Measurements from ENCODE around the gene MICA.
"Not testable (repeated sequence)": the region's sequence is repeated elsewhere in the genome, so short reads cannot be mapped to it uniquely, and the experiment has no call there.

The MICA gene

DNA sequence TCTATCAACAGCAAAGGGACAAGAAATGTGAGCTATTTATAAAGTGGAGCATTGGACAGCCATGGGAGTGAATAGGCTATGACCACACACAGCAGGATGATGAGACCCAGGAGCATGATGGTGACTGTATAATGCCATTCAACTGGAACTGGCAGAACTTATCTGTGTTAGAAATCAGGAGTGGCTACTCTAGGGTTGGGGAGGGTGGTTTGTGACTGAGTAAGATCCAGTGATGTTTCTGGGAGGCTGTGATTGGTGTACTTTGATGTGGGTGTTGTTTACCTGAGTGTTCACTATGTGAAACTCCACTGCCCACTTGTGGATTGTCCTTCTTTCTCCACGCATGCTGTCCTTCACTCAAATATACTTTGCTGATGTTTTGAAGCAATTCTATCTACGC is 34.9 kb upstream of the MICA start:
- TF ChIP-seq, protein P1, sequence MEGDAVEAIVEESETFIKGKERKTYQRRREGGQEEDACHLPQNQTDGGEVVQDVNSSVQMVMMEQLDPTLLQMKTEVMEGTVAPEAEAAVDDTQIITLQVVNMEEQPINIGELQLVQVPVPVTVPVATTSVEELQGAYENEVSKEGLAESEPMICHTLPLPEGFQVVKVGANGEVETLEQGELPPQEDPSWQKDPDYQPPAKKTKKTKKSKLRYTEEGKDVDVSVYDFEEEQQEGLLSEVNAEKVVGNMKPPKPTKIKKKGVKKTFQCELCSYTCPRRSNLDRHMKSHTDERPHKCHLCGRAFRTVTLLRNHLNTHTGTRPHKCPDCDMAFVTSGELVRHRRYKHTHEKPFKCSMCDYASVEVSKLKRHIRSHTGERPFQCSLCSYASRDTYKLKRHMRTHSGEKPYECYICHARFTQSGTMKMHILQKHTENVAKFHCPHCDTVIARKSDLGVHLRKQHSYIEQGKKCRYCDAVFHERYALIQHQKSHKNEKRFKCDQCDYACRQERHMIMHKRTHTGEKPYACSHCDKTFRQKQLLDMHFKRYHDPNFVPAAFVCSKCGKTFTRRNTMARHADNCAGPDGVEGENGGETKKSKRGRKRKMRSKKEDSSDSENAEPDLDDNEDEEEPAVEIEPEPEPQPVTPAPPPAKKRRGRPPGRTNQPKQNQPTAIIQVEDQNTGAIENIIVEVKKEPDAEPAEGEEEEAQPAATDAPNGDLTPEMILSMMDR (IDR thresholded peaks at IDR 0.05; ENCODE audit: borderline replicate concordance, insufficient read depth, low read depth, low read length): no peak
- no peak overlapping the region for H3K4me3 ChIP-seq (ENCODE audit: low read depth, low read length)

DNA sequence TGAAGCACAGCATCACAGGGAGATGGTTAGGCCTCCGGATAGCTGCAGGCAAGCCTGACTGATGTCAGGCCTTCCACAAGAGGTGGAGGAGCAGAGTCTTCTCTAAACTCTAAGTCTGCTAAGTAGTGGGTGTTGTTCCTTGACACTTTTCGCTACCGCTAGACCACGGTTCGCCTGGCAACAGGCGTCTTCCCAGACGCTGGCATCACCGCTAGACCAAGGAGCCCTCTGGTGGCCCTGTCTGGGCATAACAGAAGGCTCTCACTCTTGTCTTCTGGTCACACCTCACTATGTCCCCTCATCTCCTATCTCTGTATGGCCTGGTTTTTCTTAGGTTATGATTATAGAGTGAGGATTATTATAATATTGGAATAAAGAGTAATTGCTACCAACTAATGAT is 29.3 kb upstream of the MICA start:
- not testable (repeated sequence) for H3K4me3 ChIP-seq (ENCODE audit: low read depth, low read length)
- TF ChIP-seq, protein P1 (IDR thresholded peaks at IDR 0.05; ENCODE audit: borderline replicate concordance, insufficient read depth, low read depth, low read length): peak; percentile 28; the same call in 1 of the 2 replicates

DNA sequence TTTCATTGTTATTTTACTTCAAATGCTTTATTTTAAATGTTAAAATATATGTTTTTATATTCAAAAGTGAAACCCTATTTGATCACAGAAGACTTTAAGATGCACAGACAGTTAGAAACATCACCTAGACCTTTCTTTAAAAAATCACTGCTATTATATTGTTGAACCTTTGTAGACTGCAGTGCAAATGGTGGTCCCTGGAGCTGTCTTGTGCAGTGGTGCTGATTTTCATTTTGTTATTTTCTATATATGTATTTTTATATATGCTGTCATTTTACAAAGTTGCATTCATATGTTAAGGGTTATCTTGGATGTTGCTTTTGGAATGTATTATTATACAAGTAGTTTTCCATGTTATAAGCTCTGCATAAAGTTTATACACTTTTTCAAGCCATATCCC is 27.7 kb upstream of the MICA start:
- TF ChIP-seq, protein P1 (IDR thresholded peaks at IDR 0.05; ENCODE audit: borderline replicate concordance, insufficient read depth, low read depth, low read length): no peak
- no peak overlapping the region for H3K4me3 ChIP-seq (ENCODE audit: low read depth, low read length)

DNA sequence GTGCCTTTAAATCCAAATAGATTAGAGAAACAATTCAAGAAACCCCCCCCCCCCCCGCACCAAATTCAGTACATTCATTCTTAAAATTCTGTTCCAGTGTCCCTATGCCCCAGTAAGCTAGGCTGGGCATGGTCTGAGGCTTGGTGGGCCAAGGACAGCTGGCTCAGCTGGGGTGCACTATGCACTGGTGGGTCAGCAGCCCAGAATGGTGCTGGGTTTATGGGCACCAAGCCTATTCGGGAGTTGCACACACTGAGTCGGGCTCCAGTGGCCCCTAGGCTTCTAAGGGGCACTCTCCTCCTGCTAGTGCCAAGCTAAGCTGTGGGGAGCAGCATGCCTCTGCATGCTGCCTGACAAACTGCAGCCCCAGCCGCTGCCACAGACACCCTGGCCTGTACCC is 26.4 kb upstream of the MICA start:
- TF ChIP-seq, protein P1 (IDR thresholded peaks at IDR 0.05; ENCODE audit: borderline replicate concordance, insufficient read depth, low read depth, low read length): no peak
- no peak overlapping the region for H3K4me3 ChIP-seq (ENCODE audit: low read depth, low read length)

DNA sequence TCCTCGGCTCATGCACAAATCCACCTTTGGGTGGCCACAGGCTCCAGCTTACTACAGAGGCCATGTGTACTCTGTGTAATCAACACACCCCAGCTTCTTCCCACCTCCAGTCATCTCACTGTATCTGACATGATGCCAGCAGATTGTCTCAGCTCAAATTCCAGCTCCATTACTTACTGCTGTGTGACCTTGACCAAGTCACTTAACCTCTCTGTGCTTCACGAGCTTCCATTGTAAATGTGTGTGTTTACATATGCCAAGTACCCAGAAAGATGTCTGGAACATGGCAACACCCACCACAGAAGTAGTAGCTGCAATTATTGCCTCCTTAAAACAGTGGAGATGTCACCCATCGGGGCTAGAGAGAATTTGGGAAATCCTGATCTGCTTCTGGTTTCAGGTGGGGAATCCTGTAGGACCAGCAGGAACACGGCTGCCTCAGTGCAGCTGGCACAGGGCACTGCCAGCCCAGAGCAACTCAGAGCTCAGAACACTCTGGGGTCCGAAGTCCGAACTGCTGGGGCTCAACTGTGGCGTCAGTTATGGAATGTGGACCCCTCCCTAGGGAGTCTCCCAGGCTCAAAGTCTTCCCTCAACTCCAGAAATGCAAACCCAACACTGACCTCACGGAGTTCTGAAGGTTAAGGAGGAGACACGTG is 25.2 kb upstream of the MICA start:
- TF ChIP-seq, protein P1 (IDR thresholded peaks at IDR 0.05; ENCODE audit: borderline replicate concordance, insufficient read depth, low read depth, low read length): no peak
- no peak overlapping the region for H3K4me3 ChIP-seq (ENCODE audit: low read depth, low read length)

DNA sequence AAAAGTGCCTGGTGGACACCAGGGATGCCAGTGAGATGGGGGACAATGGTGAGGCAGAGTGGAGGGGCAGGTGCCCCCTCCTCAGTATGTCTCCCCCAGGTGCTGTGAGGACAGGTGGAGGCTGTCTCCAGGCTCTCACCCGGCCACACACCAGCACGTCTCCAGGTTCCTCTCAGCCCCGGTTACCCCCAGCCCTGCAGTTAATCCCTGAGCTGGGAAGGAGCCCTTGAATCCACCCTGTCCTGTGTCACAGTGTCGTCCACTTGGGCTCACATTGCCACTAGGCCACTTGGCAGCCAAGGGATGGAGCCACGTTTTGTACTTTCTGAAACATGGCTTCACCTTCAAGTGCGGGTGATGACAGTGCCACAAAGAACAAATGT is 24.7 kb upstream of the MICA start:
- TF ChIP-seq, protein P1 (IDR thresholded peaks at IDR 0.05; ENCODE audit: borderline replicate concordance, insufficient read depth, low read depth, low read length): no peak

DNA sequence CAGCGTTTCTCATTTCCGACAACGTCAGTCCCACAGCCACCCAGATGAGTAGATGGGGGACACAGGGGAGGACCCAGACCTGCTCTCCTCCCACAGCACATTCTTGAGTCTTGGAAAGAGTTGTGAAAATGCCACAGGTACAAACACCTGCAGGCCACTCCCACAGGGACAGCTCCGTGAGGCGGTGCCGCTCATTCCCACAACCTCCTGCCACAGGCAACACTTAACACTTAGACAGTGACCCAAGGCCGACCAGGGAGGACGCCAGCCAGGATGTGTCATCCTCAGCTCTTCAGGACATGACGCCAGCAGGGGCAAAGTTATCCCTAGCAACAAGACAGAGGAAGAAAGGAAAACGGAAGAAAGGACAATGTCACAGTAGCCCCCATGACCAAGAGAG is 23.5 kb upstream of the MICA start:
- TF ChIP-seq, protein P1 (IDR thresholded peaks at IDR 0.05; ENCODE audit: borderline replicate concordance, insufficient read depth, low read depth, low read length): no peak

More for the DNA sequence above, 24.7 kb upstream of the MICA start:
- H3K4me3 ChIP-seq (ENCODE audit: low read depth, low read length): no peak overlapping the region

More for the DNA sequence above, 23.5 kb upstream of the MICA start:
- H3K4me3 ChIP-seq (ENCODE audit: low read depth, low read length): no peak overlapping the region

Data from GM12875 (cell line).